ENCODE measurements around the gene RBP2. TPM values are rescaled to one million over a fixed set of nuclear protein-coding genes. Genes with fewer than 3 reads are reported as not detected.

The RBP2 gene
- total RNA-seq, 1 donor from 2014 or later: not detected

- Histone ChIP-seq H3K9me3 (ENCODE audit: insufficient read depth, low read depth, low read length) (no peaks in the 10 kb centered on the region), H3K9ac (ENCODE audit: low read length) (no peak overlapping the region), H3K27ac (ENCODE audit: low read depth, low read length) (no peak overlapping the region), H3K4me1 (ENCODE audit: insufficient read depth, low read length) (no peaks in the 10 kb centered on the region), H3K36me3 (ENCODE audit: insufficient read depth, low read length) (no peaks in the 10 kb centered on the region), H3K4me3 (ENCODE audit: insufficient read depth, low read depth, low read length) (no peak overlapping the region), H2AFZ (ENCODE audit: low read depth, low read length) (no peak overlapping the region), H3K27me3 (ENCODE audit: insufficient read depth, low read length) (no peaks in the 10 kb centered on the region), H3K4me2 (ENCODE audit: low read length) (no peak overlapping the region), H4K20me1 (ENCODE audit: insufficient read depth, low read length) (no peaks in the 10 kb centered on the region), H3K79me2 (ENCODE audit: insufficient read depth, low read length) (no peaks in the 10 kb centered on the region)
- peaks cover 2% of the 10 kb centered on the region for H3K4me1 Mint-ChIP-seq (ENCODE audit: low read depth, unreplicated experiment)
- TF ChIP-seq, protein P1, sequence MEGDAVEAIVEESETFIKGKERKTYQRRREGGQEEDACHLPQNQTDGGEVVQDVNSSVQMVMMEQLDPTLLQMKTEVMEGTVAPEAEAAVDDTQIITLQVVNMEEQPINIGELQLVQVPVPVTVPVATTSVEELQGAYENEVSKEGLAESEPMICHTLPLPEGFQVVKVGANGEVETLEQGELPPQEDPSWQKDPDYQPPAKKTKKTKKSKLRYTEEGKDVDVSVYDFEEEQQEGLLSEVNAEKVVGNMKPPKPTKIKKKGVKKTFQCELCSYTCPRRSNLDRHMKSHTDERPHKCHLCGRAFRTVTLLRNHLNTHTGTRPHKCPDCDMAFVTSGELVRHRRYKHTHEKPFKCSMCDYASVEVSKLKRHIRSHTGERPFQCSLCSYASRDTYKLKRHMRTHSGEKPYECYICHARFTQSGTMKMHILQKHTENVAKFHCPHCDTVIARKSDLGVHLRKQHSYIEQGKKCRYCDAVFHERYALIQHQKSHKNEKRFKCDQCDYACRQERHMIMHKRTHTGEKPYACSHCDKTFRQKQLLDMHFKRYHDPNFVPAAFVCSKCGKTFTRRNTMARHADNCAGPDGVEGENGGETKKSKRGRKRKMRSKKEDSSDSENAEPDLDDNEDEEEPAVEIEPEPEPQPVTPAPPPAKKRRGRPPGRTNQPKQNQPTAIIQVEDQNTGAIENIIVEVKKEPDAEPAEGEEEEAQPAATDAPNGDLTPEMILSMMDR (IDR thresholded peaks at IDR 0.05; ENCODE audit: insufficient read depth, low read depth, low read length): no peak
- no peak for TF ChIP-seq EZH2 (IDR thresholded peaks at IDR 0.05; ENCODE audit: insufficient read depth, low read length)
- no peak overlapping the region for H3K27ac Mint-ChIP-seq (ENCODE audit: unreplicated experiment)
- FAIRE-seq (no peak), DNase-seq (ENCODE audit: low read depth) (no peak)
- no peaks in the 10 kb centered on the region for H3K27me3 Mint-ChIP-seq (ENCODE audit: low read depth, unreplicated experiment)
- H3K9me3 Mint-ChIP-seq (ENCODE audit: unreplicated experiment): peaks cover 10% of the 10 kb centered on the region
- no peak overlapping the region for H3K4me3 Mint-ChIP-seq (ENCODE audit: unreplicated experiment)
- H3K36me3 Mint-ChIP-seq (ENCODE audit: low read depth, unreplicated experiment): peaks cover 6% of the 10 kb centered on the region
Measured at GRCh38 chr3:139493826-139494385, 17.6 kb upstream of the RBP2 start.

GRCh38 chr3:139491966-139492365, 15.7 kb upstream of the RBP2 start:
- H3K27ac ChIP-seq (ENCODE audit: low read depth, low read length): no peak overlapping the region
- DNase-seq (ENCODE audit: low read depth): no peak
- H3K4me3 ChIP-seq (ENCODE audit: insufficient read depth, low read depth, low read length): no peak overlapping the region
- H3K27ac Mint-ChIP-seq (ENCODE audit: unreplicated experiment): no peak overlapping the region
- no peaks in the 10 kb centered on the region for H3K4me1 ChIP-seq (ENCODE audit: insufficient read depth, low read length)
- peaks cover 5% of the 10 kb centered on the region for H3K36me3 Mint-ChIP-seq (ENCODE audit: low read depth, unreplicated experiment)
- no peaks in the 10 kb centered on the region for H3K27me3 Mint-ChIP-seq (ENCODE audit: low read depth, unreplicated experiment)
- no peak overlapping the region for H3K4me2 ChIP-seq (ENCODE audit: low read length)
- H4K20me1 ChIP-seq (ENCODE audit: insufficient read depth, low read length): no peaks in the 10 kb centered on the region
- no peak overlapping the region for H3K9ac ChIP-seq (ENCODE audit: low read length)
- no peak for TF ChIP-seq EZH2 (IDR thresholded peaks at IDR 0.05; ENCODE audit: insufficient read depth, low read length)
- TF ChIP-seq, protein P1 (IDR thresholded peaks at IDR 0.05; ENCODE audit: insufficient read depth, low read depth, low read length): no peak
- no peak overlapping the region for H2AFZ ChIP-seq (ENCODE audit: low read depth, low read length)
- no peak overlapping the region for H3K4me3 Mint-ChIP-seq (ENCODE audit: unreplicated experiment)
- no peaks in the 10 kb centered on the region for H3K27me3 ChIP-seq (ENCODE audit: insufficient read depth, low read length)
- H3K36me3 ChIP-seq (ENCODE audit: insufficient read depth, low read length): no peaks in the 10 kb centered on the region
- peaks cover 13% of the 10 kb centered on the region for H3K9me3 Mint-ChIP-seq (ENCODE audit: unreplicated experiment)
- H3K9me3 ChIP-seq (ENCODE audit: insufficient read depth, low read depth, low read length): no peaks in the 10 kb centered on the region
- peaks cover 2% of the 10 kb centered on the region for H3K4me1 Mint-ChIP-seq (ENCODE audit: low read depth, unreplicated experiment)
- no peaks in the 10 kb centered on the region for H3K79me2 ChIP-seq (ENCODE audit: insufficient read depth, low read length)
- FAIRE-seq: no peak

- Histone ChIP-seq H2AFZ (ENCODE audit: low read depth, low read length) (no peak overlapping the region), H3K4me1 (ENCODE audit: insufficient read depth, low read length) (no peaks in the 10 kb centered on the region), H3K9me3 (ENCODE audit: insufficient read depth, low read depth, low read length) (no peaks in the 10 kb centered on the region), H3K27me3 (ENCODE audit: insufficient read depth, low read length) (no peaks in the 10 kb centered on the region), H3K4me3 (ENCODE audit: insufficient read depth, low read depth, low read length) (no peak overlapping the region), H3K36me3 (ENCODE audit: insufficient read depth, low read length) (no peaks in the 10 kb centered on the region), H3K79me2 (ENCODE audit: insufficient read depth, low read length) (no peaks in the 10 kb centered on the region), H4K20me1 (ENCODE audit: insufficient read depth, low read length) (no peaks in the 10 kb centered on the region), H3K9ac (ENCODE audit: low read length) (no peak overlapping the region), H3K27ac (ENCODE audit: low read depth, low read length) (no peak overlapping the region), H3K4me2 (ENCODE audit: low read length) (no peak overlapping the region)
- H3K27me3 Mint-ChIP-seq (ENCODE audit: low read depth, unreplicated experiment): no peaks in the 10 kb centered on the region
- peaks cover 5% of the 10 kb centered on the region for H3K36me3 Mint-ChIP-seq (ENCODE audit: low read depth, unreplicated experiment)
- DNase-seq (ENCODE audit: low read depth) (no peak), FAIRE-seq (no peak)
- peaks cover 2% of the 10 kb centered on the region for H3K4me1 Mint-ChIP-seq (ENCODE audit: low read depth, unreplicated experiment)
- H3K9me3 Mint-ChIP-seq (ENCODE audit: unreplicated experiment): peaks cover 11% of the 10 kb centered on the region
- TF ChIP-seq, protein P1 (IDR thresholded peaks at IDR 0.05; ENCODE audit: insufficient read depth, low read depth, low read length): no peak
- TF ChIP-seq EZH2 (IDR thresholded peaks at IDR 0.05; ENCODE audit: insufficient read depth, low read length): no peak
- H3K27ac Mint-ChIP-seq (ENCODE audit: unreplicated experiment): no peak overlapping the region
- no peak overlapping the region for H3K4me3 Mint-ChIP-seq (ENCODE audit: unreplicated experiment)
Measured at GRCh38 chr3:139491027-139491700, 14.8 kb upstream of the RBP2 start.
